H9 (cell line): Measurements from ENCODE around the gene TPT1. TPM values are rescaled to one million over a fixed set of nuclear protein-coding genes. Genes with fewer than 3 reads are reported as not detected.

Source experiments
- DNase-seq: peaks from one replicate; pipeline ENCODE4 v3.0.0-alpha.2; 2017
- H2AFZ ChIP-seq: one replicate; pipeline ENCODE4 v1.6.1; 2013; ENCODE audit warnings: mild to moderate bottlenecking, low read length, control low read depth, moderate library complexity
- H2AK5ac ChIP-seq: 2 replicates; pipeline ENCODE4 v1.6.1; 2013; ENCODE audit warnings: low read length, control low read depth, mixed read lengths; ENCODE audit not compliant: insufficient read length
- H2BK120ac ChIP-seq: one replicate; pipeline ENCODE4 v1.6.1; 2013; ENCODE audit warnings: low read depth, mild to moderate bottlenecking, low read length, control low read depth, inconsistent platforms; ENCODE audit not compliant: poor library complexity, severe bottlenecking
- H2BK12ac ChIP-seq: 2 replicates; pipeline ENCODE4 v1.6.1; 2013; ENCODE audit warnings: low read length, control low read depth, mixed read lengths, low read depth; ENCODE audit not compliant: insufficient read length
- H2BK15ac ChIP-seq: 2 replicates; pipeline ENCODE4 v1.6.1; 2013; ENCODE audit warnings: low read depth, low read length, control low read depth
- H2BK20ac ChIP-seq: one replicate; pipeline ENCODE4 v1.6.1; 2013; ENCODE audit warnings: low read depth, mild to moderate bottlenecking, low read length, control low read depth, inconsistent platforms; ENCODE audit not compliant: poor library complexity, severe bottlenecking
- H2BK5ac ChIP-seq: 2 replicates; pipeline ENCODE4 v1.6.1; 2013; ENCODE audit warnings: low read length, control low read depth, mixed read lengths; ENCODE audit not compliant: insufficient read length
- H3K14ac ChIP-seq: 2 replicates; pipeline ENCODE4 v1.6.1; 2013; ENCODE audit warnings: low read length, control low read depth; ENCODE audit not compliant: insufficient read depth
- H3K18ac ChIP-seq: 2 replicates; pipeline ENCODE4 v1.6.1; 2013; ENCODE audit warnings: low read depth, mild to moderate bottlenecking, mixed read lengths, low read length, control low read depth; ENCODE audit not compliant: insufficient read length
- H3K23ac ChIP-seq: 2 replicates; pipeline ENCODE4 v1.6.1; 2013; ENCODE audit warnings: low read length, control low read depth, mixed read lengths, low read depth; ENCODE audit not compliant: insufficient read length
- H3K23me2 ChIP-seq: 2 replicates; pipeline ENCODE4 v1.6.1; 2013; ENCODE audit warnings: low read depth, mild to moderate bottlenecking, mixed read lengths, low read length, control low read depth; ENCODE audit not compliant: insufficient read length, poor library complexity, severe bottlenecking
- H3K27ac ChIP-seq: 2 replicates; pipeline ENCODE4 v1.5.1; 2013; ENCODE audit warnings: low read length, control low read depth, mixed read lengths, low read depth; ENCODE audit not compliant: insufficient read length
- H3K27me3 ChIP-seq: 2 replicates; pipeline ENCODE4 v1.6.1; 2013; ENCODE audit warnings: low read length, control low read depth, inconsistent platforms; ENCODE audit not compliant: insufficient read depth
- H3K4ac ChIP-seq: 2 replicates; pipeline ENCODE4 v1.6.1; 2013; ENCODE audit warnings: low read depth, mild to moderate bottlenecking, control low read depth, inconsistent platforms, low read length, moderate library complexity
- H3K4me1 ChIP-seq: 2 replicates; pipeline ENCODE4 v1.6.1; 2013; ENCODE audit warnings: low read length, control low read depth, inconsistent platforms; ENCODE audit not compliant: insufficient read depth
- H3K4me2 ChIP-seq: 2 replicates; pipeline ENCODE4 v1.6.1; 2013; ENCODE audit warnings: low read length, control low read depth, mixed read lengths; ENCODE audit not compliant: insufficient read length, insufficient read depth
- H3K56ac ChIP-seq: 2 replicates; pipeline ENCODE4 v1.6.1; 2013; ENCODE audit warnings: low read depth, mild to moderate bottlenecking, mixed read lengths, low read length, control low read depth; ENCODE audit not compliant: insufficient read length
- H3K79me1 ChIP-seq: 2 replicates; pipeline ENCODE4 v1.6.1; 2013; ENCODE audit warnings: low read depth, mild to moderate bottlenecking, moderate library complexity, low read length, control low read depth, inconsistent platforms; ENCODE audit not compliant: insufficient read depth, poor library complexity, severe bottlenecking
- H3K79me2 ChIP-seq: 2 replicates; pipeline ENCODE4 v1.6.1; 2013; ENCODE audit warnings: low read length, control low read depth, inconsistent platforms; ENCODE audit not compliant: insufficient read depth
- H3K9ac ChIP-seq: 2 replicates; pipeline ENCODE4 v1.6.1; 2013; ENCODE audit warnings: low read length, control low read depth, mixed read lengths; ENCODE audit not compliant: insufficient read length; ENCODE audit errors: extremely low read depth
- H3K9me3 ChIP-seq: one replicate; pipeline ENCODE4 v1.6.1; 2013; ENCODE audit warnings: low read depth, low read length, inconsistent platforms; ENCODE audit not compliant: control insufficient read depth
- H3T11ph ChIP-seq: one replicate; pipeline ENCODE4 v1.6.1; 2013; ENCODE audit warnings: mild to moderate bottlenecking, low read length, control low read depth, inconsistent platforms
- H4K20me1 ChIP-seq: one replicate; pipeline ENCODE4 v1.6.1; 2013; ENCODE audit not compliant: control insufficient read depth, insufficient read length, insufficient read depth
- H4K5ac ChIP-seq: 2 replicates; pipeline ENCODE4 v1.6.1; 2013; ENCODE audit warnings: low read depth, mild to moderate bottlenecking, mixed read lengths, low read length, control low read depth; ENCODE audit not compliant: insufficient read length
- H4K8ac ChIP-seq: replicated peaks from 2 replicates; pipeline ENCODE4 v1.6.1; 2013; ENCODE audit warnings: low read length, control low read depth, mixed read lengths, low read depth; ENCODE audit not compliant: insufficient read length
- H4K91ac ChIP-seq: 2 replicates; pipeline ENCODE4 v1.6.1; 2013; ENCODE audit warnings: low read depth, mild to moderate bottlenecking, moderate library complexity, mixed read lengths, low read length, control low read depth; ENCODE audit not compliant: insufficient read length
- H3K27ac Mint-ChIP-seq, 3 experiments: 2 replicates in 2 of 3; 3 replicates in 1 of 3; pipeline ENCODE4 v1.8.0; 2020 to 2021; ENCODE audit warnings: mixed read lengths in 3 of 3, mild to moderate bottlenecking in 1 of 3, moderate library complexity in 1 of 3
- H3K27me3 Mint-ChIP-seq: 2 replicates; pipeline ENCODE4 v1.8.0; 2021; ENCODE audit warnings: low read depth, mild to moderate bottlenecking, moderate library complexity, mixed read lengths
- H3K36me3 Mint-ChIP-seq, 3 experiments: 2 replicates in 2 of 3; 3 replicates in 1 of 3; pipeline ENCODE4 v1.8.0; 2020 to 2021; ENCODE audit warnings: low read depth in 3 of 3, mixed read lengths in 3 of 3; ENCODE audit not compliant: insufficient read depth in 1 of 3
- H3K4me1 Mint-ChIP-seq, 2 experiments: 2 replicates each; pipeline ENCODE4 v1.8.0; 2020; ENCODE audit warnings: mixed read lengths in 2 of 2
- H3K4me3 Mint-ChIP-seq, 2 experiments: 2 replicates in 1 of 2; 3 replicates in 1 of 2; pipeline ENCODE4 v1.8.0; 2020 to 2021; ENCODE audit warnings: mild to moderate bottlenecking in 2 of 2, mixed read lengths in 2 of 2, moderate library complexity in 1 of 2
- H3K9me3 Mint-ChIP-seq, 2 experiments: 2 replicates in 1 of 2; 3 replicates in 1 of 2; pipeline ENCODE4 v1.8.0; 2020; ENCODE audit warnings: mild to moderate bottlenecking in 2 of 2, mixed read lengths in 2 of 2, moderate library complexity in 1 of 2
- CTCF ChIP-seq: fragments of 200-600 bp; sonication (generic); conservative IDR thresholded peaks from 3 replicates; pipeline ENCODE4 v1.8.0; 2021; ENCODE audit warnings: antibody characterized with exemption, mild to moderate bottlenecking
- WGBS: extraction: QIAGEN DNeasy Blood & Tissue Kit; methylation state at CpG from one replicate; pipeline ENCODE4 v1.1.7; 2013; ENCODE audit warnings: missing lambda C conversion rate, low lambda C conversion rate, mixed read lengths; ENCODE audit not compliant: insufficient read length; ENCODE audit errors: extremely low coverage; 5-methylcytosine and 5-hydroxymethylcytosine counted together
- total RNA-seq: library from RNA; stranded (reverse); gene quantifications from 2 replicates; pipeline ENCODE4 v1.2.1, GENCODE V29; 2021

Gene TPT1
- total RNA-seq, 1 experiment from 2014 or later: 2,205 TPM

GRCh38 chr13:45310341-45311131 lies 30.4 kb downstream of the TPT1 start:
- no peak overlapping the region for H2BK12ac ChIP-seq
- no peak overlapping the region for H3K27ac ChIP-seq
- no peak overlapping the region for H3K14ac ChIP-seq
- no peak overlapping the region for H4K5ac ChIP-seq
- H3K27me3 ChIP-seq: no peaks in the 10 kb centered on the region
- TF ChIP-seq CTCF: no peak
- H3K4me1 Mint-ChIP-seq: peaks cover 22 to 27% of the 10 kb centered on the region in 2 experiments
- no peaks in the 10 kb centered on the region for H3K79me2 ChIP-seq
- no peaks in the 10 kb centered on the region for H3K36me3 Mint-ChIP-seq
- H3K4ac ChIP-seq: no peak overlapping the region
- H4K91ac ChIP-seq: no peak overlapping the region
- WGBS: no CpG with 5 or more reads among the region's 15 CpGs
- H3K9me3 ChIP-seq: no peaks in the 10 kb centered on the region
- H3K4me3 Mint-ChIP-seq: peak overlapping the region; percentile 77 to 81
- peak overlapping the region; percentile 9 for H3K18ac ChIP-seq
- no peak overlapping the region for H2BK20ac ChIP-seq
- no peak overlapping the region for H4K8ac ChIP-seq
- H3K9me3 Mint-ChIP-seq: no peaks in the 10 kb centered on the region
- H3K23ac ChIP-seq: no peak overlapping the region
- no peak overlapping the region for H2AK5ac ChIP-seq
- H3K4me1 ChIP-seq: peaks cover 6% of the 10 kb centered on the region; the same call in 1 of the 2 replicates
- H3K56ac ChIP-seq: no peak overlapping the region
- no peak for DNase-seq
- H3K27ac Mint-ChIP-seq: peak overlapping the region in 2 of 3 experiments; percentile 64 to 65; a peak in 5 of 7 replicates
- no peak overlapping the region for H2AFZ ChIP-seq
- no peak overlapping the region for H3T11ph ChIP-seq
- no peak overlapping the region for H2BK15ac ChIP-seq
- peaks cover 4% of the 10 kb centered on the region for H3K27me3 Mint-ChIP-seq
- H4K20me1 ChIP-seq: no peaks in the 10 kb centered on the region
- H2BK120ac ChIP-seq: no peak overlapping the region
- no peaks in the 10 kb centered on the region for H3K79me1 ChIP-seq
- no peak overlapping the region for H3K9ac ChIP-seq
- peak overlapping the region; percentile 69 for H3K4me2 ChIP-seq
- H3K23me2 ChIP-seq: peaks cover 6% of the 10 kb centered on the region
- no peak overlapping the region for H2BK5ac ChIP-seq
